ENCODE results near the gene CXCR4. TPM values are rescaled to one million over a fixed set of nuclear protein-coding genes. Genes with fewer than 3 reads are reported as not detected.

CXCR4 gene
- polyA plus RNA-seq, 1 of the 3 experiments (the other 2 are of a cell fraction) = 0.48 TPM

DNA sequence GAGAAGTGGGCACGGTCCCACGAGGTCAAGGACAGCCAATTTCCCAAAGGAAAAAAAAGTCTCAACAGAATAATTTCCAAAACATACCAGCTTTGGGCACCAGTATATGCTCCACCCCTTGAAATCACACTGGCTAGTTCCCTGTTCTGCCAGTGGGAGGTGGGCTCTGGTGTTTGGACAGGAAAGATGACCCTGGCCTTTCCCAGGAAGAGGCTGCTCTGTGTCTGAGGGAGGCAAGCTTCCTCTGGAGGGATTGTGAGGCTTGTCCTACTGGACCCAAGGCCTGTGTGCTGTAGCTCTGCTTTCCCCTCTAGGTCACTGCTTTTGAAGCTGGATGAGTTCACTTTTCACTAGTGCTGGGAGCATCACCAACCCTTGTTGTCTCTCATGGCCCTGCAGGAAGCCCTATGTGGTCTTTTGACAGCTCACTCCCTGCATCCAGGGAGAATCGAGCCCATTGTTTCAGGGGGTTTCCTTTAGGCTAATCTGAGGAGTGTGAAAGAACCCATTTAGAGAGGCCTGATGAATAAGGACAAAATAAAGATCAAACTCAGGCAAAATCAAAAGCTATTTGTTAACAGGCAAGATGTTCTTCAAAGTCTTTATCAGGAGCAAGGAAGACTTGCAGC is 36.3 kb downstream of the CXCR4 start:
- WGBS (ENCODE audit: low lambda C conversion rate) = 48% methylated on average over 3 of the region's 3 CpGs
- H3K36me3 ChIP-seq (replicated peaks in 1 of 2; ENCODE audit: control insufficient read depth in 1 of 2, insufficient read depth in 2 of 2, low read length in 1 of 2) = no peaks in the 10 kb centered on the region
- TF ChIP-seq FOXJ3 (CRISPR knock-in tag; IDR thresholded peaks at IDR 0.05) (no peak), RCOR1 (IDR thresholded peaks at IDR 0.05; ENCODE audit: low read length) (no peak), YY1 (IDR thresholded peaks at IDR 0.05; ENCODE audit: low read depth) (no peak), SIN3A (IDR thresholded peaks at IDR 0.05; ENCODE audit: borderline replicate concordance, low read depth, low read length) (no peak), EZH2phosphoT487 (IDR thresholded peaks at IDR 0.05; ENCODE audit: borderline replicate concordance, low read depth) (no peak), JUND (IDR thresholded peaks at IDR 0.05) (no peak), MXI1 (IDR thresholded peaks at IDR 0.05; ENCODE audit: low read depth, low read length) (no peak), TEAD4 (IDR thresholded peaks at IDR 0.05; ENCODE audit: borderline replicate concordance, insufficient read depth) (no peak), TCF12 (IDR thresholded peaks at IDR 0.05) (no peak), EP300 (IDR thresholded peaks at IDR 0.05; ENCODE audit: borderline replicate concordance in 1 of 2, low read depth in 1 of 2, low read length in 1 of 2) (no peak), CHD2 (IDR thresholded peaks at IDR 0.05; ENCODE audit: low read length, partially characterized antibody) (no peak)
- TF ChIP-seq, protein P1, sequence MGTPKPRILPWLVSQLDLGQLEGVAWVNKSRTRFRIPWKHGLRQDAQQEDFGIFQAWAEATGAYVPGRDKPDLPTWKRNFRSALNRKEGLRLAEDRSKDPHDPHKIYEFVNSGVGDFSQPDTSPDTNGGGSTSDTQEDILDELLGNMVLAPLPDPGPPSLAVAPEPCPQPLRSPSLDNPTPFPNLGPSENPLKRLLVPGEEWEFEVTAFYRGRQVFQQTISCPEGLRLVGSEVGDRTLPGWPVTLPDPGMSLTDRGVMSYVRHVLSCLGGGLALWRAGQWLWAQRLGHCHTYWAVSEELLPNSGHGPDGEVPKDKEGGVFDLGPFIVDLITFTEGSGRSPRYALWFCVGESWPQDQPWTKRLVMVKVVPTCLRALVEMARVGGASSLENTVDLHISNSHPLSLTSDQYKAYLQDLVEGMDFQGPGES (IDR thresholded peaks at IDR 0.05; ENCODE audit: low read depth, low read length) = no peak
- TF ChIP-seq, protein P2, sequence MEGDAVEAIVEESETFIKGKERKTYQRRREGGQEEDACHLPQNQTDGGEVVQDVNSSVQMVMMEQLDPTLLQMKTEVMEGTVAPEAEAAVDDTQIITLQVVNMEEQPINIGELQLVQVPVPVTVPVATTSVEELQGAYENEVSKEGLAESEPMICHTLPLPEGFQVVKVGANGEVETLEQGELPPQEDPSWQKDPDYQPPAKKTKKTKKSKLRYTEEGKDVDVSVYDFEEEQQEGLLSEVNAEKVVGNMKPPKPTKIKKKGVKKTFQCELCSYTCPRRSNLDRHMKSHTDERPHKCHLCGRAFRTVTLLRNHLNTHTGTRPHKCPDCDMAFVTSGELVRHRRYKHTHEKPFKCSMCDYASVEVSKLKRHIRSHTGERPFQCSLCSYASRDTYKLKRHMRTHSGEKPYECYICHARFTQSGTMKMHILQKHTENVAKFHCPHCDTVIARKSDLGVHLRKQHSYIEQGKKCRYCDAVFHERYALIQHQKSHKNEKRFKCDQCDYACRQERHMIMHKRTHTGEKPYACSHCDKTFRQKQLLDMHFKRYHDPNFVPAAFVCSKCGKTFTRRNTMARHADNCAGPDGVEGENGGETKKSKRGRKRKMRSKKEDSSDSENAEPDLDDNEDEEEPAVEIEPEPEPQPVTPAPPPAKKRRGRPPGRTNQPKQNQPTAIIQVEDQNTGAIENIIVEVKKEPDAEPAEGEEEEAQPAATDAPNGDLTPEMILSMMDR (IDR thresholded peaks at IDR 0.05) = no peak
- TF ChIP-seq, protein P3, sequence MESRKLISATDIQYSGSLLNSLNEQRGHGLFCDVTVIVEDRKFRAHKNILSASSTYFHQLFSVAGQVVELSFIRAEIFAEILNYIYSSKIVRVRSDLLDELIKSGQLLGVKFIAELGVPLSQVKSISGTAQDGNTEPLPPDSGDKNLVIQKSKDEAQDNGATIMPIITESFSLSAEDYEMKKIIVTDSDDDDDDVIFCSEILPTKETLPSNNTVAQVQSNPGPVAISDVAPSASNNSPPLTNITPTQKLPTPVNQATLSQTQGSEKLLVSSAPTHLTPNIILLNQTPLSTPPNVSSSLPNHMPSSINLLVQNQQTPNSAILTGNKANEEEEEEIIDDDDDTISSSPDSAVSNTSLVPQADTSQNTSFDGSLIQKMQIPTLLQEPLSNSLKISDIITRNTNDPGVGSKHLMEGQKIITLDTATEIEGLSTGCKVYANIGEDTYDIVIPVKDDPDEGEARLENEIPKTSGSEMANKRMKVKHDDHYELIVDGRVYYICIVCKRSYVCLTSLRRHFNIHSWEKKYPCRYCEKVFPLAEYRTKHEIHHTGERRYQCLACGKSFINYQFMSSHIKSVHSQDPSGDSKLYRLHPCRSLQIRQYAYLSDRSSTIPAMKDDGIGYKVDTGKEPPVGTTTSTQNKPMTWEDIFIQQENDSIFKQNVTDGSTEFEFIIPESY (IDR thresholded peaks at IDR 0.05; ENCODE audit: borderline replicate concordance, low read depth) = no peak
- TF ChIP-seq, protein P4, sequence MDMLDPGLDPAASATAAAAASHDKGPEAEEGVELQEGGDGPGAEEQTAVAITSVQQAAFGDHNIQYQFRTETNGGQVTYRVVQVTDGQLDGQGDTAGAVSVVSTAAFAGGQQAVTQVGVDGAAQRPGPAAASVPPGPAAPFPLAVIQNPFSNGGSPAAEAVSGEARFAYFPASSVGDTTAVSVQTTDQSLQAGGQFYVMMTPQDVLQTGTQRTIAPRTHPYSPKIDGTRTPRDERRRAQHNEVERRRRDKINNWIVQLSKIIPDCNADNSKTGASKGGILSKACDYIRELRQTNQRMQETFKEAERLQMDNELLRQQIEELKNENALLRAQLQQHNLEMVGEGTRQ (IDR thresholded peaks at IDR 0.05; ENCODE audit: borderline replicate concordance, low read depth, low read length) = no peak
- ChIA-PET CTCF (interaction anchor here (1.2 kb wide), 1 partner anchor 167 kb away, joined by 3 read pairs; no protein-coding TSS in a partner anchor), POLR2A (no interaction called here)
- H3K9ac ChIP-seq = no peak overlapping the region
- H3K79me2 ChIP-seq (ENCODE audit: insufficient read depth) = no peaks in the 10 kb centered on the region
- no peaks in the 10 kb centered on the region for H3K27me3 ChIP-seq (ENCODE audit: insufficient read depth)
- H3K27ac ChIP-seq (ENCODE audit: low read depth in 2 of 2, low read length in 1 of 2) = no peak overlapping the region
- no peak overlapping the region for H3K4me2 ChIP-seq
- no peaks in the 10 kb centered on the region for H3K9me2 ChIP-seq
- H2AFZ ChIP-seq (ENCODE audit: low read depth) = no peak overlapping the region
- H3K4me1 ChIP-seq (ENCODE audit: control insufficient read depth in 1 of 2, insufficient read depth in 2 of 2, low read depth in 1 of 2, low read length in 1 of 2) = no peaks in the 10 kb centered on the region; a peak in 1 of 4 replicates
- no peaks in the 10 kb centered on the region for H3K9me3 ChIP-seq
- H3F3A ChIP-seq (replicated peaks; ENCODE audit: insufficient read depth) = no peaks in the 10 kb centered on the region
- no peak for DNase-seq
- H4K20me1 ChIP-seq (ENCODE audit: insufficient read depth) = no peaks in the 10 kb centered on the region
- no peak overlapping the region for H3K4me3 ChIP-seq (ENCODE audit: low read depth in 2 of 2, low read length in 1 of 2)

Data from SK-N-SH (cell line).